Ammon's horn (tissue), 1 donor: Measurements from ENCODE around the gene ZNF77.
"Not testable (repeated sequence)": the region's sequence is repeated elsewhere in the genome, so short reads cannot be mapped to it uniquely, and the experiment has no call there.

Experiments used
- DNase-seq: peaks from one replicate; pipeline ENCODE4 v3.0.0-alpha.2; 2016; ENCODE audit warnings: low spot score

The ZNF77 gene

DNA sequence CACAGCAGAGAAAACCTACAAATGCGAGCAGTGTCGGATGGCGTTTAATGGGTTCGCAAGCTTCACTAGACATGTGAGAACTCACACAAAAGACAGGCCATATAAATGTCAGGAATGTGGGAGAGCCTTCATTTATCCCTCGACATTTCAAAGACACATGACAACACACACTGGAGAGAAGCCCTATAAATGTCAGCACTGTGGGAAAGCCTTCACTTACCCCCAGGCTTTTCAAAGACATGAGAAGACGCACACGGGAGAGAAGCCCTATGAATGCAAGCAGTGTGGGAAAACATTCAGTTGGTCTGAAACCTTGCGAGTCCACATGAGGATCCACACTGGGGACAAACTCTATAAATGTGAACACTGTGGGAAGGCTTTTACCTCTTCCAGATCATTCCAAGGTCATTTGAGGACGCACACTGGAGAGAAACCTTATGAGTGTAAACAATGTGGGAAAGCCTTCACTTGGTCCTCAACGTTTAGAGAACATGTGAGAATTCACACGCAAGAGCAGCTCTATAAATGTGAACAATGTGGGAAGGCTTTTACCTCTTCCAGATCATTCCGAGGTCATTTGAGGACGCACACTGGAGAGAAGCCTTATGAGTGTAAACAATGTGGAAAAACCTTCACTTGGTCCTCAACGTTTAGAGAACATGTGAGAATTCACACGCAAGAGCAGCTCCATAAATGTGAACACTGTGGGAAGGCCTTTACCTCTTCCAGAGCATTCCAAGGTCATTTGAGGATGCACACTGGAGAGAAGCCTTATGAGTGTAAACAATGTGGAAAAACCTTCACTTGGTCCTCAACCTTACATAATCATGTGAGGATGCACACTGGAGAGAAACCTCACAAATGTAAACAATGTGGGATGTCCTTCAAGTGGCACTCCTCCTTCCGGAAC is 27.2 kb downstream of the ZNF77 start:
- no peak for DNase-seq

DNA sequence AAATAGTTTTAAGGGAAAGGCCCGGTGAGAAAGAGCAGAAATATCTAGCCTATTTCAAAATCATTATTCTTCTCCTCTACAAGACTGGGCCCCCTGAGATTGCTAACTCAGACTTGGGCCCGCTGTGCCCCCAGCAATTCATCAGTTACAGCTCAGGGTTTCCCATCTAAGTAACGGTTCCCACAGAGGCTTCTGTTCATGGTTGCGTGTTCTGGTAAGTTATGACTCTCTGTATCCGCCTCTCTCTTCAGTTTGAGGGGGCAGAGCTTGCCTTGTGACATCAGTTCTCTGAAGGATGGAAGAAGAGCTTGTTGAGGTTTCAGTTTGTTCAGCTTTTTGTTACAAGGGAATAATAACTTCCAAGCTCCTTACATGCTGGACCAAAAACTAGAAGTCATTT is 32.5 kb downstream of the ZNF77 start:
- DNase-seq = no peak

GRCh38 chr19:2906631-2907195 is 38.1 kb downstream of the ZNF77 start:
- no peak for DNase-seq

DNA sequence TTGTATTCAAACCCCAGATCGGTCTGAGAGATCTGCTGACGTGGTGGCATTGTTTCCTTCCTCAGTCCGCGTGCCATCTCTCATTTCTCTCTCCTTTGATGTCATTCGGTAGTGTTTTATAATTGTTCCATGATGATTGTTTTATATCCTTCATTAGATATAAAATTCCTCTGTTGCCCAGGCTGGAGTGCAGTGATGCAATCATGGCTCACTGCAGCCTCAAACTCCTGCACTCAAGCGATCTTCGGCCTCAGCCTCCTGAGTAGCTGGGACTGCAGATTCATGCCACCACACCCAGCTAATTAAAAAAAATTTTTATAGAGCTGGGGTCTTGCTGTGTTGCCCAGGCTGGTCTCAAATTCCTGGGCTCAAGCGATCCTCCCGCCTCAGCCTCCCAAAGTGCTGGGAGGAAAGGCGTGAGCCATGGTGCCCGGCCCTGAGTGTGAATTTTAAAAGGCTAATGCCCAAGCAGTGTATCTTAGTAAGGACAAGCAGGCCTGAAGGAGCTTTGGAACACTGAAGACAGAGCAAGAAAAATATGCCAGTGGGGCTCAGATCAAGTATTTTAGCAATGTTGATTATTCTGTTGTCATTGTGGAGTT is 38.8 kb downstream of the ZNF77 start:
- no peak for DNase-seq

GRCh38 chr19:2903326-2903725 is 41.4 kb downstream of the ZNF77 start:
- not testable (repeated sequence) for DNase-seq

DNA sequence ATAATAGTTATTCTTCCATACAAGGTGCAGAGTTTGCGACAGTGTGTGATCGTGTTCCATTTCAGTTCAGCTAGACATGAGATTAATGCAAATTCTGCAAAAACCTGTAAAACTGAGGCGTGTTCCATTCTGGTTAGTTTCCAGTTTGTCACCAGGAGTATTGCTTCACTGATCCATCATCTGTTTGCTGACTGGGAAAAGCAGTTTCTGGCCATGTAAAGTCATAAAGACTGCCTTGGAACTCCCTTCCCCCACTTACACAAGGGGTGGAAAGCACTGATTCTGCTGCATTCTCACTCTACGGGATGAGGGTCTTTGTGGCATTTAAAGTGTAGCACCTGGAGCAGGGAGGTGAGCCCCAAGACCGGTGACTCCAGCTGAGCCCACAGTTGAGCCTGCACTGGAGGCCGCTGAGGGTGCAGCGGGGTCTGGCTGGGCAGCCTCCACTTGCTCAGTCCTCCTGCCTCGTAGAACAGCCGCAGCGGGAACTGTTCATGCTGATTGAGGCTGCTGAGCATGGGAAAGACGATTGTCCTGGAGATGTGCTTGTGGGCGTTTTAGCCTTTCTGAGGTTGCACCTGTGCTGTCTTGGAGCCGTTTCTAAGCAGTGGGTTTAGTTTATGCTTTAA is 42.1 kb downstream of the ZNF77 start:
- no peak for DNase-seq

DNA sequence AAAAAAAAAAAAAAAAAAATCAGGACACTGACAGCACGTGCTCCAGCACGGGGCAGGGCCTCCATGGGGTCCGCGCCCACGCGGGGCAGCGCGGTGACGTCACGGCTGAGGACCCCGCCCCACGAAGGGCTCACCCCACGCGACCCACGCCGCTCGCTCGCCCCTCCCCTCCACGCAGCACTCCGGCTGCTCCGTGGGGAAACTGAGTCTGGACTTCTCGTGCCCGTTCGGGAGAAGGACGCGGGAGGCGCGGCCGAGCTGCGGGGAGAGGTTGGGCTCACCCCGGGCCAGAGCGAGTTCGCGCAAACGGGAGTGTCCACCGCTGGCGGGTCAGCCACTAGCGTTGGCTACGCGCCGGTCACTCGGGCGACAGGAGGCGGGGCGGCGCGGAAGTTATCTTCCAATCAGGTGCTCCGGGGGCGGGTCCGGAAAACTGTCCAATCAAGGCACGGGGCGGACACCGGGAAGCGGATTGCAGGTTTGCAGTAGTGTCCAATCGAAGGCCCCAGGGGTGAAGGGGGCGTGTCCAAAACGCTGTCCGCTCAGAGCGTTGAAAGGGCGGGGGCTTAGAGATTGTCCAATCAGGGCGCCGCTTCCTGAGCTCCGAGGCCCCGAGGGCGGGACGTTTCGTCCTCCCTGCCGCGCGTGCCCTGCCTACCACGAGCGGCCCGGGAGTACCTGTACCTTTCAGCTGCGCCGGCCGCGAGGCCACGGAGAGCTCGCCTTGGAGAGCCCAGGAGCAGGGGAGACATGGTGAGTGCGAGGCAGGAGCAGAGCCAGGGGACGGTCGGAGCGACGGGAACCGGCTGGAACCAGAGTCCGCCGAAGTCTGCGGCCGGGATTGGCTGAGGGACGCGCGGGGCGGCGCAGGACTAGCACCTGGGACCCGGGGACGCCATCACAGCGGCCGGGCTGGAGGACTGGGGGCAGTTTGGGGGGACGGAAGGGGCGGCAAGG is 44.2 kb downstream of the ZNF77 start, which contains the start of gene ZNF57:
Gene ZNF57, plus strand, starts transcription at position 633 of the 957 bp plus-strand sequence. Its CDS starts 118 bp downstream, at position 751.
- DNase-seq = peak; percentile 100

DNA sequence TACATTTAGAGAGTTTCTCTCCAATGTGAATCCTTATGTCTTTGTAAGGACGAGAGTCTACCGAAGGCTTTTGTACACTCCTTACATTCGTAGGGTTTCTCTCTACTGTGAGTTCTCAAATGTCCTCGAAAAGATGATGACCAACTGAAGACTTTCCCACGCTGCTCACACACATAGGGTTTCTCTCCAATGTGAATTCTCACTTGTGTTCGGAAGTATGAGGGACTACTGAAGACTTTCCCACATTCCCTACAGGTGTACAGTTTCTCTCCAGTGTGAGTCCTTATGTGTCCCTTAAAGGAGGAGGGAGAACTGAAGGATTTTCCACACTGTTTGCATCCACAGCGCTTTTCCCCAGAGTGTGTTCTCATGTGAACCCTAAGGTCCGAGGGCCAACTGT is 48.1 kb downstream of the ZNF77 start:
- DNase-seq = no peak

DNA sequence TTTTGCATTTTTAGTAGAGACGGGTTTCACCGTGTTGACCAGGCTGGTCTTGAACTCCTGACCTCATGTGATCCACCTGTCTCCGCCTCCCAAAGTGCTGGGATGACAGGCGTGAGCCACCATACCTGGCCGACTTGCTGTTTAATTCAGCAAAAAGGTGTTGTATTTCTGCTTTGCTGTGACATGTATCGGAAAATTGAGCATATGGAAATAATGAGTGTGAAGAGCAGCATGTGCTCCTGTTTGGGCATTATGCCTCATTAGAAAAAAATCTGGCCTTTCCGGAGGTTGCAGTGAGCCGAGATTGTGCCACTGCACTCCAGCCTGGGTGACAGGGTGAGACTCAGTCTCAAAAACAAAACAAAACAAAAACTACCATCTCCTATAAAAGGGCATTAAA is 54.2 kb downstream of the ZNF77 start:
- DNase-seq = not testable (repeated sequence)

DNA sequence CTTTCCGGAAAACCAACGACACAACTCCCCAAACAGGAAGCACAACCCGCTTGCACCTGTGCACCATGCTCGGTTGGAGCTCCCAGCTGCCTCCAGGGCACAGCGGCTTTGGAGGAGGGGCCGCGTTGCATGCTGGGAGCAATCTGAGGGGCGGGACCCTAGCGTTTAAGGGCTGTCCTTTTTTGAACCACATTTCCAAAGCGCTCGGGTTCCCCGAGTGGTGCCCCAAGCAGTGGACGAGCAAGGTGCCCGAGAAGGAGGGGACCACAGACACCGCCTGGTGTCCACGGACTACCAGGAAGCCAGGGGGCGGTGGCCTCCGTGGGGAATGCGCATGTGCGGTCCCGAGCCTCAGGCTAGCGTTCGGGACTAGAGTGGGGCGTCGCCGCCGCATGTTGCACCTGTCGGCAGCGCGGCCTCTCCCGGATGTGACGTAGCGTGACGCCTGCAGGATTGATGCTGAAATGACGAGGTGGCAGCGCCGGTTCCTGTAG is 56.0 kb downstream of the ZNF77 start:
- no peak for DNase-seq

- peak; percentile 81 for DNase-seq
Measured at GRCh38 chr19:2887391-2887914, 57.3 kb downstream of the ZNF77 start.

DNA sequence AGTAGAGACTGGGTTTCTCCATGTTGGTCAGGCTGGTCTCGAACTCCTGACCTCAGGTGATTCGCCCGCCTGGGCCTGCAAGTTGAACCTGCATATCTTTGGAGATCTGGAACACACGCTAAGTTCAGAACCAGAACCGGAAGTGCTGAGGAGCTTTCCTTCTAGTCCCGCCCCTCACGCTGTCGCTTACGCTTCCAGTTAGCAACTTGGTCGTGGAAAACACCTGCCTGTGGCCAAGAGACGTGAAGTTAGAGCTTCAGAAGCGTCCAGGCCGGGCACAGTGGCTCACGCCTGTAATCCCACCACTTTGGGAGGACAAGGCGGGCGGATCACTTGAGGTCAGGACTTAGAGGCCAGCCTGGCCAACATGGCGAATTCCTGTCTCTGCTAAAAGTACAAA is 59.0 kb downstream of the ZNF77 start:
- no peak for DNase-seq

GRCh38 chr19:2883686-2884439 is 60.9 kb downstream of the ZNF77 start:
- no peak for DNase-seq
